HG03108 (cell line): ENCODE measurements around the gene CCDC73.
"Not testable (repeated sequence)": the region's sequence is repeated elsewhere in the genome, so short reads cannot be mapped to it uniquely, and the experiment has no call there.

Experiments used
- ATAC-seq: cut with Tn5 transposase; IDR thresholded peaks from one replicate; pipeline ENCODE4 v1.9.1; 2021; ENCODE audit warnings: moderate library complexity; ENCODE audit not compliant: unreplicated experiment

The CCDC73 gene

GRCh38 chr11:32794439-32794838 lies at the start of gene CCDC73:
Gene CCDC73, minus strand, starts transcription at chr11:32794662. Its CDS starts 34,419 bp downstream, at chr11:32760243.
- no peak for ATAC-seq

GRCh38 chr11:32843544-32843943 lies 49.1 kb upstream of the CCDC73 start:
- no peak for ATAC-seq

GRCh38 chr11:32840587-32840986 lies 46.1 kb upstream of the CCDC73 start:
- no peak for ATAC-seq

- ATAC-seq: no peak
Observed at GRCh38 chr11:32839308-32839707, 44.8 kb upstream of the CCDC73 start.

- no peak for ATAC-seq
Observed at GRCh38 chr11:32838505-32839274, 44.2 kb upstream of the CCDC73 start.

- ATAC-seq: no peak
Observed at GRCh38 chr11:32836946-32837345, 42.5 kb upstream of the CCDC73 start.

- no peak for ATAC-seq
Observed at GRCh38 chr11:32833921-32834320, 39.5 kb upstream of the CCDC73 start.

GRCh38 chr11:32831221-32831620 lies 36.8 kb upstream of the CCDC73 start:
- no peak for ATAC-seq

GRCh38 chr11:32830796-32831195 lies 36.3 kb upstream of the CCDC73 start:
- no peak for ATAC-seq

GRCh38 chr11:32830413-32830738 lies 35.9 kb upstream of the CCDC73 start:
- no peak for ATAC-seq

GRCh38 chr11:32829680-32830412 lies 35.4 kb upstream of the CCDC73 start, which contains the start of gene PRRG4:
Gene PRRG4, plus strand, starts transcription at chr11:32829927. Its CDS starts 603 bp downstream, at chr11:32830530.
- peak; percentile 69 for ATAC-seq

- peak; percentile 32 for ATAC-seq
Observed at GRCh38 chr11:32829157-32829679, 34.8 kb upstream of the CCDC73 start.

- ATAC-seq: no peak
Observed at GRCh38 chr11:32827276-32827675, 32.8 kb upstream of the CCDC73 start.

- no peak for ATAC-seq
Observed at GRCh38 chr11:32826113-32826512, 31.7 kb upstream of the CCDC73 start.

GRCh38 chr11:32823617-32824016 lies 29.2 kb upstream of the CCDC73 start:
- ATAC-seq: not testable (repeated sequence)

GRCh38 chr11:32821917-32822560 lies 27.6 kb upstream of the CCDC73 start:
- peak; percentile 46 for ATAC-seq

- ATAC-seq: peak; percentile 17
Observed at GRCh38 chr11:32821517-32821916, 27.1 kb upstream of the CCDC73 start.

GRCh38 chr11:32820497-32820896 lies 26.0 kb upstream of the CCDC73 start:
- ATAC-seq: no peak

GRCh38 chr11:32819187-32819586 lies 24.7 kb upstream of the CCDC73 start:
- no peak for ATAC-seq

GRCh38 chr11:32817852-32818183 lies 23.4 kb upstream of the CCDC73 start:
- no peak for ATAC-seq

- no peak for ATAC-seq
Observed at GRCh38 chr11:32817181-32817851, 22.9 kb upstream of the CCDC73 start.
